Osteoblast (primary cell): ENCODE results near the gene MAT2A. TPM values are rescaled to one million over a fixed set of nuclear protein-coding genes. Genes with fewer than 3 reads are reported as not detected.

Experiments
- DNase-seq: peaks from one replicate; pipeline ENCODE4 v3.0.0; 2011; ENCODE audit warnings: low spot score, mixed read lengths; ENCODE audit not compliant: insufficient read length; ENCODE audit errors: missing footprints
- H2AFZ ChIP-seq: 2 replicates; pipeline ENCODE4 v1.6.0; 2011; ENCODE audit warnings: mild to moderate bottlenecking, low read length
- H3K27ac ChIP-seq: 2 replicates; pipeline ENCODE4 v1.5.1; 2011; ENCODE audit warnings: mild to moderate bottlenecking, low read depth, low read length, moderate library complexity
- H3K27me3 ChIP-seq: 2 replicates; pipeline ENCODE4 v1.6.0; 2012; ENCODE audit warnings: mild to moderate bottlenecking, control low read depth, inconsistent platforms, low read length, moderate library complexity; ENCODE audit not compliant: insufficient read depth
- H3K36me3 ChIP-seq: 2 replicates; pipeline ENCODE4 v1.5.1; 2011; ENCODE audit warnings: mild to moderate bottlenecking, low read length, control low read depth, moderate library complexity; ENCODE audit not compliant: insufficient read depth
- H3K4me1 ChIP-seq: 2 replicates; pipeline ENCODE4 v1.5.1; 2011; ENCODE audit warnings: mild to moderate bottlenecking, low read length, control low read depth, moderate library complexity; ENCODE audit not compliant: insufficient read depth
- H3K4me2 ChIP-seq: 2 replicates; pipeline ENCODE4 v1.6.0; 2011; ENCODE audit warnings: mild to moderate bottlenecking, low read length; ENCODE audit not compliant: insufficient read depth
- H3K4me3 ChIP-seq: fragments of 200-600 bp; sonication (generic); 3 replicates; pipeline ENCODE4 v1.5.1; 2012; ENCODE audit warnings: mild to moderate bottlenecking, low read length, inconsistent platforms; ENCODE audit not compliant: insufficient read depth
- H3K79me2 ChIP-seq: 2 replicates; pipeline ENCODE4 v1.6.0; 2012; ENCODE audit warnings: mild to moderate bottlenecking, low read length, control low read depth, inconsistent platforms; ENCODE audit not compliant: insufficient read depth
- H3K9me3 ChIP-seq: 2 replicates; pipeline ENCODE4 v1.5.1; 2011; ENCODE audit warnings: low read depth, low read length, control low read depth
- H4K20me1 ChIP-seq: 2 replicates; pipeline ENCODE4 v1.6.0; 2012; ENCODE audit warnings: mild to moderate bottlenecking, low read length, control low read depth; ENCODE audit not compliant: insufficient read depth
- total RNA-seq: library from RNA; depleted of rRNA; stranded (reverse); fragments of >200 nt; gene quantifications from 2 replicates; pipeline ENCODE4 v1.2.3, GENCODE V29; 2012
- TF ChIP-seq, protein P1 (sequence below): IDR thresholded peaks from 2 replicates; pipeline ENCODE4 v1.5.1; 2011; ENCODE audit warnings: mild to moderate bottlenecking, low read depth, low read length, moderate library complexity; ENCODE audit errors: extremely low read depth

MAT2A gene
- total RNA-seq, 1 donor: 124 TPM

DNA sequence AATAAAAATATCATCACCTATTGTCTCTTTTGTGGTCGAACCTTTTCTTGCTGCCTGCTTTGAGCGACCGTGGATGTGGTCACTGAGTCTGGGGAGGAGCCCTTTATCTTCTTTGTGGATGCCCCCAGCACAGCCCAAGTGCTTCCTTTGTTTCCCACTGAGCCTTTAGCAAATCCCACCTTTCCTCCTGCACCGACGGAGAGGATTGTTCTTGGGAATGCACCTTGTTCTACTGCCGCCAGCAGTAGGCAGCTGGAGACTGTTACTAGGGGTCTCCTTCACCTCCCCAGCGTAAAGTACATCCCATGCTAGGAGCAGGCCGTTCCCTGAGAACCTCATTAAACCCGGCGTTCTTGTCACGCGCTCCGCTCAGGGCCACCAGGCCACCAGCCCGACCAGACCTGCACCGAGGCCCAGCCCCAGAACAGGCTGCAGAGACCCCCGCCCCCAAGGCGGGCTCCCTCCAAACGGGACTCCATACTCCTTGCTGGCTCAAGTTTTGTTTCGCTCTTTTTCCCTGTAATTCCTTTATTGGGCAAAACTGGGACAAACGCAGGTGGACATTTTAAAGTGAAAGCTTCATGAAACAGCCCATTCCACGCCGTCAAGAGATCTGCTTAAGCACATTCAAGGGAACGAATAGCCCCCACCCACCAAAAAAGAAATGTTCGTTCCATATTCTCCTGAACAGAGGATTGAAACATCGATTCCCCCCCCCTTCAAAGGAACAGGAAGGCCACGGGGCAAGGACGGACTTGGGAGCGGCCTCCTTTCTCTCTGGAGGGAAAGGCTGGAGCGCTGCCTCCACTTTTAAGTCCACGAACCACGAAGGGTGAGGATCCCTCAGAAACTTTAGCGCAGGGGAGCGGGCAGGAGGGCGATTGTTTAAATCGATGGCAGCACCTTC lies 1.1 kb upstream of the MAT2A start:
- Histone ChIP-seq H3K4me3 (peak overlapping the region; percentile 83), H2AFZ (peak overlapping the region; percentile 88), H3K27me3 (no peaks in the 10 kb centered on the region), H3K4me2 (peak overlapping the region; percentile 82), H4K20me1 (peaks cover 32% of the 10 kb centered on the region), H3K36me3 (peaks cover 23% of the 10 kb centered on the region), H3K9me3 (no peaks in the 10 kb centered on the region), H3K79me2 (peaks cover 62% of the 10 kb centered on the region), H3K27ac (peak overlapping the region; percentile 99), H3K4me1 (peaks cover 33% of the 10 kb centered on the region)
- TF ChIP-seq, protein P1, sequence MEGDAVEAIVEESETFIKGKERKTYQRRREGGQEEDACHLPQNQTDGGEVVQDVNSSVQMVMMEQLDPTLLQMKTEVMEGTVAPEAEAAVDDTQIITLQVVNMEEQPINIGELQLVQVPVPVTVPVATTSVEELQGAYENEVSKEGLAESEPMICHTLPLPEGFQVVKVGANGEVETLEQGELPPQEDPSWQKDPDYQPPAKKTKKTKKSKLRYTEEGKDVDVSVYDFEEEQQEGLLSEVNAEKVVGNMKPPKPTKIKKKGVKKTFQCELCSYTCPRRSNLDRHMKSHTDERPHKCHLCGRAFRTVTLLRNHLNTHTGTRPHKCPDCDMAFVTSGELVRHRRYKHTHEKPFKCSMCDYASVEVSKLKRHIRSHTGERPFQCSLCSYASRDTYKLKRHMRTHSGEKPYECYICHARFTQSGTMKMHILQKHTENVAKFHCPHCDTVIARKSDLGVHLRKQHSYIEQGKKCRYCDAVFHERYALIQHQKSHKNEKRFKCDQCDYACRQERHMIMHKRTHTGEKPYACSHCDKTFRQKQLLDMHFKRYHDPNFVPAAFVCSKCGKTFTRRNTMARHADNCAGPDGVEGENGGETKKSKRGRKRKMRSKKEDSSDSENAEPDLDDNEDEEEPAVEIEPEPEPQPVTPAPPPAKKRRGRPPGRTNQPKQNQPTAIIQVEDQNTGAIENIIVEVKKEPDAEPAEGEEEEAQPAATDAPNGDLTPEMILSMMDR: no peak
- DNase-seq: peak; percentile 86

DNA sequence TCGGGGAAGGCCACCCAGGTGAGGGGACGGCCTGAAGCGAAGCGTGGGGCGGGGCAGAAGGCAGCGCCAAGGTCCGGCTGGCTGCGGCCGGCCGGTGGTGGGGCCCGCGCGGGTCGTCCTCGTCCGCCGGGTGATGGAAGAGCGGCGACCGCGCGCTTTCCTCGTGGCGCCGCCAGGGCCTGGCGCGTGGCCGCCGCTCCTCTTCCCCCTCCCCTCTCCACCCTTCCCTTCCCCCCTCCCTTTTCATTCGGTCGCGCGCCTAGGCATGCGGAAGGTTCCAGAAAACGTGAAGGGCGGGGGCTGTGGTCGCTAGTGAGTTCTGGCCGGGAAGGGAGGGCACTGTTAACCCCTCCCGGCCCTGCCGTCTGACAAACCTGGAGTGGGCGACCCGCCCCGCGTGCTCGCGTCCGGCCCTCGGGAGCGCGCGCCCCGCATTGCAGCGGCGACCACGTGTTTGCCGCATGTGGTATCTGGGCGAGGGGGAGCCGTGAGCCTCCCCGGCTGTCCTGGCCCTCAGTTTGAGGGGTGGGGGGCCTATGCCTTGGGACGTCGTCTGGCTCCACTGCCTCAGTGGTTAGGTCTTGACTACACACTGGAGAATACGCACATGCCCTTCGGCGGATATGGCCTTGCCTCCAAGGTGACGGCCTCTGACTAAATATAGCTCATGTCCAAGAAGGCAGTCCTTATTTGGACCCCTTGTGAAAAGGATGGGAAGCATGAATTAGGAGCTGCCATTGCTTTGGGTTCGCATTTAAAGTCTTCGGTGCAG lies 579 bp downstream of the MAT2A start:
- Histone ChIP-seq H2AFZ (no peak overlapping the region), H3K4me1 (peaks cover 33% of the 10 kb centered on the region), H3K9me3 (no peaks in the 10 kb centered on the region), H3K27me3 (no peaks in the 10 kb centered on the region), H3K27ac (peak overlapping the region; percentile 99), H3K36me3 (peaks cover 39% of the 10 kb centered on the region), H3K4me2 (peak overlapping the region; percentile 82), H3K4me3 (peak overlapping the region; percentile 83), H4K20me1 (peaks cover 37% of the 10 kb centered on the region), H3K79me2 (peaks cover 66% of the 10 kb centered on the region)
- TF ChIP-seq, protein P1: no peak
- DNase-seq: peak; percentile 82

DNA sequence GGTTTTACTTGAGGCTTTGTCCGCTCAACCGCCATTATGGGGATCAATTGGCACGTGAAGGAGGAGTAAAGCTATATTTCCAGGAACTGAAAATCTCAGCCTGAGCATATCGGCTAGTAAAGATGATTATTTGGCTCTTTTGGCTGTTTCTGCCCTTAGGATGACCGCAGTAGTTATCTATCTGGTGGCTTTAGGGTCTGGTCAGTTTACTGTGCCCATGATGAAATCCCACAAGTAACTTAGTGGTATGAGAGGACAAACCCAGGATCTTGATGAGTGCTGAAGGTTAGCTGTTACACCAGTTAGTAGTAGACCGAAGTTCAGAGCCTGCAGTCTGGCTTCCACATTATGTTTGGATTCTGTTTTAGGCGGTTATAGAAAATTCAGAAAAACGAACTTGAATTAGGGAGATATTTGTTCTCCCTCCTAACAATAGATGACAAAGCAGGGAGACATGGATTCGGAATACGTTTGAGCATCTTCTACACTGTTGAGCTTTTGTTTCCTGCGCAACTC lies 1.2 kb downstream of the MAT2A start:
- peaks cover 33% of the 10 kb centered on the region for H3K4me1 ChIP-seq
- peaks cover 37% of the 10 kb centered on the region for H4K20me1 ChIP-seq
- peaks cover 46% of the 10 kb centered on the region for H3K36me3 ChIP-seq

More for the DNA sequence above, 1.2 kb downstream of the MAT2A start:
- H2AFZ ChIP-seq: no peak overlapping the region
- no peaks in the 10 kb centered on the region for H3K27me3 ChIP-seq
- H3K79me2 ChIP-seq: peaks cover 66% of the 10 kb centered on the region
- DNase-seq: no peak
- TF ChIP-seq, protein P1: no peak
- H3K4me2 ChIP-seq: peak overlapping the region; percentile 82
- H3K9me3 ChIP-seq: no peaks in the 10 kb centered on the region
- H3K27ac ChIP-seq: peak overlapping the region; percentile 99
- peak overlapping the region; percentile 83 for H3K4me3 ChIP-seq
